ENCODE data around the gene BCAM. TPM values are rescaled to one million over a fixed set of nuclear protein-coding genes. Genes with fewer than 3 reads are reported as not detected.

Gene BCAM
- total RNA-seq, 1 experiment from 2014 or later, result 73.0 TPM

DNA sequence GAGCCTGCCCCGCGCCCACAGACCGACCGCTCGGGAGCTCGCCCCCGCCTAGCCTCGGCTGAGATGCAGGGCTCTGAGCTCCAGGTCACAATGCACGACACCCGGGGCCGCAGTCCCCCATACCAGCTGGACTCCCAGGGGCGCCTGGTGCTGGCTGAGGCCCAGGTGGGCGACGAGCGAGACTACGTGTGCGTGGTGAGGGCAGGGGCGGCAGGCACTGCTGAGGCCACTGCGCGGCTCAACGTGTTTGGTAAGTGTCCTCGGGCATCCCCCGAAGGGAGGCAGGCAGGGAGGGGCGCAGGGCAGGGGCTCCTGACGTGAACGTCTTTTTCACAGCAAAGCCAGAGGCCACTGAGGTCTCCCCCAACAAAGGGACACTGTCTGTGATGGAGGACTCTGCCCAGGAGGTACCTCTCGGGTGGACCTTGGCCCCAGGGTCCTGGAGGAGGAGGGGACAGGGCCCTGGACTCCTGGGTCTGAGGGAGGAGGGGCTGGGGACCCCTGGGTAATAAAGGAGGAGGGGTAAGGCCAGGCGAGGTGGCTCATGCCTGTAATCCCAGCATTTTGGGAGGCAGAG, 3.3 kb downstream of the BCAM start:
- Histone ChIP-seq H2BK5ac (ENCODE audit: insufficient read length, low read length) (no peak overlapping the region), H2BK12ac (ENCODE audit: insufficient read length, low read depth, low read length) (no peak overlapping the region), H4K8ac (replicated peaks; ENCODE audit: insufficient read length, low read depth, low read length) (no peak overlapping the region), H2BK15ac (ENCODE audit: low read depth, low read length) (no peak overlapping the region), H3K4ac (ENCODE audit: low read depth, low read length) (no peak overlapping the region), H3K27ac (ENCODE audit: insufficient read length, low read depth, low read length) (no peak overlapping the region), H3K9ac (ENCODE audit: extremely low read depth, insufficient read length, low read length) (no peak overlapping the region), H3K18ac (ENCODE audit: insufficient read length, low read depth, low read length) (no peak overlapping the region), H3K9me3 (ENCODE audit: control insufficient read depth, low read depth, low read length) (no peaks in the 10 kb centered on the region), H3T11ph (ENCODE audit: low read length) (no peak overlapping the region), H4K5ac (ENCODE audit: insufficient read length, low read depth, low read length) (no peak overlapping the region), H3K23me2 (ENCODE audit: insufficient read length, low read depth, low read length, poor library complexity, severe bottlenecking) (peaks cover 11% of the 10 kb centered on the region), H3K79me2 (ENCODE audit: insufficient read depth, low read length) (no peaks in the 10 kb centered on the region), H3K4me2 (ENCODE audit: insufficient read depth, insufficient read length, low read length) (no peak overlapping the region), H2BK120ac (ENCODE audit: low read depth, low read length, poor library complexity, severe bottlenecking) (no peak overlapping the region), H2AK5ac (ENCODE audit: insufficient read length, low read length) (no peak overlapping the region), H3K14ac (ENCODE audit: insufficient read depth, low read length) (no peak overlapping the region; the same call in 1 of the 2 replicates), H4K20me1 (ENCODE audit: control insufficient read depth, insufficient read depth, insufficient read length) (no peaks in the 10 kb centered on the region), H3K4me1 (ENCODE audit: insufficient read depth, low read length) (peaks cover 2% of the 10 kb centered on the region; the same call in 1 of the 2 replicates), H3K79me1 (ENCODE audit: insufficient read depth, low read depth, low read length, poor library complexity, severe bottlenecking) (no peaks in the 10 kb centered on the region), H3K23ac (ENCODE audit: insufficient read length, low read depth, low read length) (no peak overlapping the region), H4K91ac (ENCODE audit: insufficient read length, low read depth, low read length) (no peak overlapping the region), H3K56ac (ENCODE audit: insufficient read length, low read depth, low read length) (no peak overlapping the region), H3K27me3 (ENCODE audit: insufficient read depth, low read length) (no peaks in the 10 kb centered on the region; the same call in 1 of the 2 replicates), H2AFZ (ENCODE audit: low read length) (no peak overlapping the region), H2BK20ac (ENCODE audit: low read depth, low read length, poor library complexity, severe bottlenecking) (no peak overlapping the region)
- no CpG with 5 or more reads among the region's 28 CpGs for WGBS (ENCODE audit: extremely low coverage, insufficient read length, low lambda C conversion rate)
- Mint-ChIP-seq H3K4me3 (no peak overlapping the region), H3K4me1 (peaks cover 29 to 37% of the 10 kb centered on the region in 2 experiments), H3K36me3 (ENCODE audit: insufficient read depth in 1 of 3, low read depth in 3 of 3) (peaks cover 18 to 38% (median 37%) of the 10 kb centered on the region in 3 experiments), H3K9me3 (no peaks in the 10 kb centered on the region), H3K27ac (no peak overlapping the region), H3K27me3 (ENCODE audit: low read depth) (peaks cover 15% of the 10 kb centered on the region)
- DNase-seq, result no peak
- TF ChIP-seq CTCF (conservative IDR thresholded peaks at IDR 0.05), result no peak

Measured in H9 (cell line).